GM18951 (cell line): ENCODE data around the gene RAD18.

Experiments used
- POLR2A ChIP-seq: IDR thresholded peaks from 4 replicates; pipeline ENCODE4 v1.6.1; 2011; ENCODE audit warnings: mild to moderate bottlenecking; ENCODE audit not compliant: insufficient read length, insufficient read depth; ENCODE audit errors: extremely low read depth
- in situ Hi-C: fragments of 300-500 bp; cut with MboI; formaldehyde crosslinking; loops from one replicate; pipeline ENCODE4 v1.12.0; 2022; ENCODE audit warnings: low sequenced_read_pairs, mixed read lengths, inconsistent platforms; ENCODE audit not compliant: unreplicated experiment

The RAD18 gene, protein sequence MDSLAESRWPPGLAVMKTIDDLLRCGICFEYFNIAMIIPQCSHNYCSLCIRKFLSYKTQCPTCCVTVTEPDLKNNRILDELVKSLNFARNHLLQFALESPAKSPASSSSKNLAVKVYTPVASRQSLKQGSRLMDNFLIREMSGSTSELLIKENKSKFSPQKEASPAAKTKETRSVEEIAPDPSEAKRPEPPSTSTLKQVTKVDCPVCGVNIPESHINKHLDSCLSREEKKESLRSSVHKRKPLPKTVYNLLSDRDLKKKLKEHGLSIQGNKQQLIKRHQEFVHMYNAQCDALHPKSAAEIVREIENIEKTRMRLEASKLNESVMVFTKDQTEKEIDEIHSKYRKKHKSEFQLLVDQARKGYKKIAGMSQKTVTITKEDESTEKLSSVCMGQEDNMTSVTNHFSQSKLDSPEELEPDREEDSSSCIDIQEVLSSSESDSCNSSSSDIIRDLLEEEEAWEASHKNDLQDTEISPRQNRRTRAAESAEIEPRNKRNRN

DNA sequence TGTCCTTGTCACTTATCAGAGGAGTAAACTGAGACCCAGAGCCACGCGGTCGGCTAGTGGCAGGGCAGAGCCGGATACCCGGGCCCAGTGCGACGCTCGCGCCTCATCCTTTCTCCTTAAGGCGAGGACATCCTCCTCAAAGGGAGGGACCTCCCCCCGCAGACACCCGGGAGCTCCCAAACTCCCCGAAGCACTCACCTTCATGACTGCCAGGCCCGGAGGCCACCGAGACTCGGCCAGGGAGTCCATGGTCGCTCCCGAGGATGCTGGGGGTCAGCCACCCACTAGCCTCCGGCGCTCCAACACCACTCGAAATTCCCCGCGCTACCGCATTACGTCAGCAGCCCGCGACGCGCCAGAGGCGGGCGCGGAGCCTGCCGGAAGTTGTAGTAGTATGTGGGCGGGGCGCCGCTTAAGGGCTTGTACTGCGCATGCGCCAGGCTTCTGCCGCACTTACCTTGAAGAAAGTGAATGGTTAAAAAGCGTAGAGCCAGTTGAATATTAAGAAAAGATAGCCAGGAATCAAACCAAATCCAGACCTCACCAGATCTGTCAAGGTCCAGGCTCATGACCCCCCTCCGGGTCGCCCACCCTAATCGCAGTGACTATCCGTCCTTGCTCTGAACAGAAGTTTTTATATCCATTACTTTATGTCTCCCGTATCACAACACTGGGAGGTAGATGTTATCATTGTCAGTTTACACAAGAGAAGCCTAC lies at the start of gene RAD18:
Gene RAD18 (minus strand): TSS at position 336 of the 717 bp plus-strand sequence. CDS start 87 bp downstream, at position 249.
- in situ Hi-C loops: no loop called here
- peak; percentile 67 for TF ChIP-seq POLR2A

DNA sequence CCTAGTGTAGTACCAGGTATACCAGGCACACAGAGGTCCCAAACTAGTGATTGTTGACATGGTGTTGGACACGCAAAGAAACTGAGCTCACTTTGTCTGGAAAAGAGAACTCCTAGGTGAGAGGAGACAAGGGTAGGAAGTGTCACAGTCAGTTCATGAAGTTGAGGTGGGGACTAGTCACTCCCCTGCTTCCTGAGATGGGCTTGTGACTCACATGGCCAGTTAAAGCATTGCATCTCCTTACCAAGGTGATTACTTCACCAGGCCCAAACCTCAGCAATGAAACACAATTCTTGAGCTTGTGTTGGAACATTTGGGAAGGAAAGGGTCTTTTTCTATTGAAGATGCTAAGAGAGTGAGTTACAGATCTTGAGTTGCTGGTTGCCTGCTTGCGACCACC lies 49.2 kb upstream of the RAD18 start:
- in situ Hi-C loops: no loop called here
- TF ChIP-seq POLR2A: no peak

DNA sequence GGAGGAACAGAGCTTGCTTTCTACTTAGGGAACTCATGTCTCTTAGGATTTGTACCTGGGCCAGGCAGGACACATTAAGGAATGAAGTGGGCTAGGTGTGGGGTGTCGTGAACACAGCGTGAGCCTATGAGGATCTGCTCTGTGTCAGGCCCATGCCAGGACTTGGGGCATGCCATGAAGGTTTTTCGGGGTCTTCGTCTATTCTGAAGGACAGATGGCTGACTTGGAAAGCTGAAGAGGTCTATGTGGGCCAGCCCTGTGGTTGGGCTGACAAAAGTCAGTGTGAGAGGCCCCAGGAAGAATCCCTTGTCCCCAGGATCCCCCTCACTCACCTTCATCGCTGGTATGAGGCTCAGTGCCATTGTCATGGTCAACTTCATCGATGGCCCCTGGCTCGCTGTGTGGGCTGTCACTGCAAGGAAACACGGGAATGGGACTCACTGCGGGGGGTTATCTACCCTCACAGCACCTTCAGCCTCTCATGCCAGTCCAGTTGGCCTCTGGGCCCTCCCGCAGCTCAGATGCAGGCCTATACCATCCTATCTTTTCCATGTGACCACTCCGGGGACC lies 46.8 kb upstream of the RAD18 start:
- TF ChIP-seq POLR2A: no peak
- in situ Hi-C loops: no loop called here

DNA sequence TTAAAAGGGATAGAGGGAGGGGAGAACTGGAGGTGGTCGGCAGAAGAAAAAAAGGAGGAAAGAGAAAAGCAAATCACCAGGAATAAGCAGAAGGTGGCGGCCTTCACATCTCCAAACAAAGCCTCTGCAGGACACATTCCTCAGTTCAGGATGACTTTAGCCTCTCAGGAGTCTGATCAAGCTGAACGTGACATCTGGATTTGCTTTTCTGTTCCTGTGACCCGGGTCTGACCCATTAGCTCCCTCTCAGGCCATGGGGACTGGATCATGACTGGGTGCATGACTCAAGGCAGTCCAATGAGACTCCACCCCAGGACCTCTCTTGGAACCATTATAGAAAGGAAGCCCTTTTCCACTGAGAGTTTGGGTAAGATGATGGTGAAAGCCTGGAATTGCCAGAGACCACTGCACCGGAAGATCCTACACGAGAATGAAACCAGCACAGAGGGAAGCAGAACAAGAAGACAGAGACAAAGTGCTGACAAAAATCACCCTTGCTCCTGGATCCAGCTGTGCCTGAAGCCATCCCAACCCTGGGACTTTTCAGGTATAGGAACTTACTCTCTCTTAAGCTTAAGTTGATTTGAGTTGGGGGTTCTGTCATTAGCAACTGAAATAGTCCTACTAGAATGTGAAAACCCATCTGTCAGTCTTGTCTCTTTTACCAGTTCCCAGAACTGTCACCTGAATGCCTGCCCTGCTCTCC lies 45.4 kb upstream of the RAD18 start:
- in situ Hi-C loops: no loop called here

DNA sequence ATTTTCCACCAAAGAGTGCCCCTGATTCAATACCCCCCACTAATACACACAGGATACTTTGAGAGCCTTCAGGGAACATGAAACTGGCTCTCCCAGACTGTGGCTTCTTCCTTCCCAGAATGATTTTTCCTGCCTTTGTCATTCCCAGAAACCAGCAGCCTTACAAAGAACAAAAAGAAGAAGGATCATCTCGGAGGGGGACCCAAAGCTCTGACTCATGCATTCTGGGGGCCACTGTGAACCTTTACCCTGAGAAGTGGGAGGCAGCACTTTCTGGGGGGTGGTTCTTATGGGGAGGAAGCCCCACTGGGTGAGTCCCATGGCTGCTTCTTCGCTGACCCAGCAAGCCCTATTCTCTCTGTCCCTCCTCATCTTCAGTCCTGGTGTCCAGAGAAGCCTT lies 44.7 kb upstream of the RAD18 start:
- in situ Hi-C loops: no loop called here
- TF ChIP-seq POLR2A: no peak

More for the DNA sequence above, 45.4 kb upstream of the RAD18 start:
- no peak for TF ChIP-seq POLR2A

DNA sequence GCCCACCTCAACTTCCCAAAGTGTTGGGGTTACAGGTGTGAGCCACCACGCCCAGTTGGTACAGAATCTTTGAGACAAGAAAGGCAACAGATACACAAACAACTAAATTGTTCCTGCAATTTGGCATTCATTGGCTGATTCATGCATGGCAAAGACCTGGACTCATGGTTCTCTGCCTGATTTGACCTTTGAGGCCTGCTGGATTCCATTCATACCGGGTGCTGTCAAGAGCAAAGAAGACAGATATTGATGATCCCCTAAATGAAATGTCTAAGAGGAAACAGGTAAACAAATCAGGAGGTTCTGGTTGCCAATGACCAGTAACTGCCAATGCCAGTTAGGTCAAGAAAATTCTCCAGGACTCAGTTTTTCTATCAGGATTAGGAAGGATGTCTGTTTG lies 43.9 kb upstream of the RAD18 start:
- TF ChIP-seq POLR2A: no peak
- in situ Hi-C loops: no loop called here

DNA sequence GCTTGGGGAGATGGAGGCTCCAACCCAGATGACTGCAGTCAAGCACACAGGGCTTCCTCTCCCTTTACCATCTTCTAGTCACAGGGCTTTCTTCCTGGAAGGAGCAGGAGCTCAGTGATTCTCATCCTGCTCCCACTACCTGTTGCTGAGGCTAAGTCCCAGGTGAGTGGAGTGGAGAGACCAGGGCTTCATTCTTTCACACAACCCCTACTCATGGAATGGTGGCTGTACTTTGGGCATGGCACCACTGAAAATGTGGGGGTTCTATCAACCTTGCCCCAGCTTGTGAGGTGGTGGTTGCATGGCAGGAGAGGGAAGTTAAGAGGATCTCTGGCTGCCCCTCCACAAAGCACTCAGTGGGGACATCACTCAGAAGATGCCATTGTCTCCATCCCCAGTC lies 36.8 kb upstream of the RAD18 start:
- in situ Hi-C loops: no loop called here
- no peak for TF ChIP-seq POLR2A

DNA sequence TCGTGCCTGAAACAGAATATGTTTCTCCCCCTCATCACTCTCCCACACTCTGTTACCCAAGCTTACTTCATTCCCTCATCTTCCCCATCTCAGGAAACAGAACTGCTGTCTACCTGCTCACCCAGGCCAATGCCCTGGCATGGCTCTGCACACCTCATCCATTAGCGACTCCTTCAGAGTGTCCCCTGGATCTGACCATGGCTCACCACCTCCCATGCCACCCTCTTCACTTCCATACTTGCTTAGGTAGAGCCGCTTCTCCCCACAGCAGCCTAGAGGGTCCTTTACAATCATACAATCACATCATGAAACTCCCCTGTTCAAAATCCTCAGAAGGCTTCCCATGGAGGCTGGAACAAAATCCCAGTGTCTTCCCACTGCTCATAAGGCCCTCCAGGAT lies 33.9 kb upstream of the RAD18 start:
- in situ Hi-C loops: no loop called here
- TF ChIP-seq POLR2A: no peak

DNA sequence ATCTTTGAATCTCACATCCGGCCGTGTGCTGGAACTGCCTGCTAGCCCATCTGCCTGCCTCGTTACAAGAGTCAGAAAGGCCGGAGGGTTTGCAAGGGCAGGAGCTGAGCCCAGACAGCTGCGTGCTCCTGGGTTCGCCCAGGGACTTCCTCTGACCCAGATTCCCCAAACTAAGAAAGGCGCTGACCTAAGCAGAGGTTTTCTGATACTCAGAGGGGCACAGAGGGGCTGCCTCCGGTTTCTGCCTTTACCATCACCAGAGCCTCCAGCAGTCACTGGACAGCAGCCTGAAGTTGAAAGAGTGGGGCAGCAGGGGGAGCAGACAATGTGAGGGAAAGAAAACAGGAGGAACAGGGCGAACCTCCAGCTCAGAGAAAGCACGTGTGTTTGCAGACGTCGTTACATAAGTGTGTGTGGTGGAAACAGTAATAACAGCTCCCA lies 33.4 kb upstream of the RAD18 start:
- in situ Hi-C loops: no loop called here
- TF ChIP-seq POLR2A: no peak

DNA sequence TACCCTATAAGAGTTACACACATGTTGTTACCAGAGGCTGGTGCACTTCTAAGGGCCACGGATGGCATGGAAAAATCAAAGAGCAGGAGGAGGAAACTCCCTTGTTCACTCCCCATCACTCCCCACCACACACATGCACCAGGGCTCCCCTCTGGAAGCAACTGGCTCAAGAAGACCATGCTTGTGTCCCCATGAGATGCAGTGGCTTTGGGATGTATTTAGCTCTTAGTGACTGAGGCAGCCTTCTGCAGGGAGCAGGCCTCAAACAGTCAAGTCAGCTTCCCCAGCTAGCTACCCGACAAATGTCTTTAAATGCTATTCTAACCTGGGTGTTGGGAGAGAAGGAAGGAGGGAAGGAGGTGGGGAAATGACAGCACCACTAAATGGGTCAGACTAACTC lies 32.9 kb upstream of the RAD18 start:
- in situ Hi-C loops: no loop called here
- TF ChIP-seq POLR2A: no peak

DNA sequence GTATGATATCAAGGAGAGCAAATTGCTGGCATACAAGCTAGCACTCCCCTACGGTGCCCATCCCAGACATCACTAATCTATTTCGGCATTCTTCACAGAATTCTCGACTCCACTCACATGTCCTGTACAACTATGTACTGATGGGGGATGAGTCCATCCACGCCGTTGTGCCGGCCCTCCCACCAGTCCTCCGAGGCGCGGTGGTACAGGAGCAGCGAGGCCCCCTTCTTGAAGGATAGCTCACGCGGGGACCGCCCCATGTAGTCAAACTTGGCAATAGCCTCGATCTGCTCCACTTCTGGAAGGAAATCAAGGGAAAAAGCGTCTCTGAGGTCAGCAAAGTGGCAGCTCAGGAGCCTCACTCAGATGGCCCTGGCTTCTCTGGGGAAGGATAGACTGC lies 31.0 kb upstream of the RAD18 start:
- in situ Hi-C loops: no loop called here
- TF ChIP-seq POLR2A: no peak

DNA sequence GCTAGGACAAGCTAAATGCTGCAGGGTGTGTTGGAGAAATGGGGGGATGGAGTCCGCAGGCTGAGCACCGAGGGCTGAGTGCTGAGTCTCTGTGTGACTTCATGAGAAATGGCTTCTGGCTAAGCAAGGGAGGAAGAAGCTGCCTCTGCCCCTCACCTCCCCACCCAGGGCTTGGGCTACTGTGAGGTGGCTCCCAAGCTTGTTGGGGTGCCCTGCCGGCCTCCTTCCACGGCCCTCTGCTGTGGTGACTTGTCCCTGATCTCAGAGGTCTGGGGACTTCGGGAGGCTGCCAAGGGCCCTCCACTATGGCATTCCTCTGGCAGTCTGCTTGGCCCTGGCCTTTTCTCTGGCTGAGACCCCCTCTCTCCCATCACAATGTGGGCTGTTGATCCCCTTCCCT lies 30.1 kb upstream of the RAD18 start:
- in situ Hi-C loops: no loop called here

DNA sequence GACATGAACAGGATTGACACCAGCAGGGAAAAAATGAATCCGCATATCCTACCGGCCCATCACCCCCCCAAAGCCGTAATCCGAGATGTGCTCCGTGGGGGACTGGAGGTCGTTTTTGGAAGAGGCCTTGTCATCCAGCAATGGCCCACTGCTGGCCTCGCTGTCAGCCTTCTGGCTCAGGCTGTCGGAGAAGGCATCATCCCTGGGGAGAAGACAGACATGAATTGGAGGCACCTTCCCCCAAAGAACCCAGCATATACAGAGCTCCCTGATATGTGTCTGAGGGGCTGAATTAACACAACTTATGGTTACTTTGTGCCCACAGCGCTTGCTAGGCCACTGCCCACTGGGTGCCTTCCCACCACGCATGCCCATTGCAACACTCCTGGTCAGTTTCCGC lies 29.6 kb upstream of the RAD18 start:
- no peak for TF ChIP-seq POLR2A
- in situ Hi-C loops: no loop called here

More for the DNA sequence above, 30.1 kb upstream of the RAD18 start:
- no peak for TF ChIP-seq POLR2A
